ENCODE data around the gene DDX5.
"Not testable (repeated sequence)": the region's sequence is repeated elsewhere in the genome, so short reads cannot be mapped to it uniquely, and the experiment has no call there.

DDX5 gene

DNA sequence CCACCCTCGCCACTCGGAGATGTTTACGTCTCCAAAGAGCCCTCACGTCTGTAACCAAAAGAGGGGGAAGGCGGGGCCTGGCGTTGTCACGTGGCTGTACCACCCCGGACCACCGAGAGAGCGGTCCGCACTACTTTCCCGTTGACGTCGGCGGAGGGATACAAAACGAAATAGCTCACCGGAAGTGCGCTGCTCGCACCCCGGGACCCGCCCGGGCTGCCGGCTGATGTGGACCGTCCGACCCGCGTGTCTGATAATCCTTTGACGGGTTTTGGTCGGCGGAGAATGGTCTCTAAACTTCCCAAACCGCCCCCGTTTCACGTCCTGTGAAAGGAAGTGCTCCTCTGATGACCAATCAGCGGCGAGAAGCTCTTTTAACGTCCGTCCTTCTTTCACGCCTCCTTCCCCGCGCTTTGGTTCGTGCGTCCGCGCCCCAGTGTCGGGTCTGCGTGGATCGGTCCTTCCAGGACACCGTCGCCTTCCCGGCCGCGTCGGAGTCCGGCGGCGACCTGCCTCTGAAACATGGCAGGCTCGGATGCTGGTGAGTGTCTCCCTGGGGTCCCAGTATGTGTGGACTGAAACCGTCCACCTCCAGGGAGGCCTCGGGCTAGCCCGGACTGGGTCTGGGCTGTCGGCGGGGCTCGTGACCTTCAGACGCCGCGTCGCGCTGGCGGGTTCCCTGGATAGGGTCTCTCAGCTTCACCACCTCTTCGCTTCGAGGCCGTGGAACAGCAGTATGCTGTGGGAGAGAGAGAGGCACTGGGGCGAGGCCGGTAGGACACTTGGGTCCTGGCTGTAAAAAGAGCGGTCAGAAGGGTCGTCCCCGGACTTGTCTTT is 705 bp upstream of the DDX5 start, which contains the start of gene CEP95:
Gene CEP95 (plus strand): TSS at position 402 of the 837 bp plus-strand sequence. CDS start 121 bp downstream, at position 523.
- peak; percentile 99 to 100 (median 100) for DNase-seq

DNA sequence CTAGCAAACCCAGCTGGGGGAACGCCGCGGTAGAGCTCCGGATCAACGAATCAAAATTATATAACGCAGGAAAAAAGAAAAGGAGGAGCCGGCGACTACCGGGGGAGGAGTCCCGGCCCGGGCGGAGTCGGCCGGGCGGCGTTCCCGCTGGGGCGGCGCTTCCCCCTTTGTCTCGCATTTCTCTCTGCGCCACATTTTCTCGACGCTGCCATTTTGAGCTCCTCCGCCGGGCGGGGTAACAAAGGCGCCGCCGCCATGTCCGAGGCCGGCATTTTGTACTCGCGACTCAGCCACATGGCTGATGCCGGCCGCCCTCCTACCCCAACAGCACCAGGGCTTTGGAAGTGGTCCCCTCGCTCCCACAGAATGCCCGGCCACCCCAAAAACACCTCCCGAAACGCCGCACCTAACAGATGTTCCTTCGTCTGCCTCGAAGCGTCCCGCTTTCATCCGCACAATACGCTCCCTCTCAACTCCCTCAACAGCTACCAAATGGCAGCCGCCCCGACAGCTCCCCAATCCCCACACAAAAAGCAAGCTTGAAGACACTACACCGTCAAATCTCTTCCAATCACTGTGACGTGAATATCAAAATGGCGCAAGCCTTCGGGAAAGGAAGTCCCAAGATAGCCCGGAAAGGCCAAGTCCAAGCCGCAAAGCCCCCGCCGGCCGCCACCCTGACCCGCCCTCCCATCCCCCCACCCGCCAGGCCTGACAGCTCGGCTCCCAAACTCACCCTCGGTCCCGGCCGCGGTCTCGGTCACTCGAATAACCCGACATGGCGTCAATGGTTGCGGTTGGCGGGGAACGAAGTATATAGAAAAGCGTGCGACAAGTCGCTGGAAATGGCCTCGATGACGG is 519 bp downstream of the DDX5 start:
- DNase-seq = peak; percentile 63 to 87 (median 76)

DNA sequence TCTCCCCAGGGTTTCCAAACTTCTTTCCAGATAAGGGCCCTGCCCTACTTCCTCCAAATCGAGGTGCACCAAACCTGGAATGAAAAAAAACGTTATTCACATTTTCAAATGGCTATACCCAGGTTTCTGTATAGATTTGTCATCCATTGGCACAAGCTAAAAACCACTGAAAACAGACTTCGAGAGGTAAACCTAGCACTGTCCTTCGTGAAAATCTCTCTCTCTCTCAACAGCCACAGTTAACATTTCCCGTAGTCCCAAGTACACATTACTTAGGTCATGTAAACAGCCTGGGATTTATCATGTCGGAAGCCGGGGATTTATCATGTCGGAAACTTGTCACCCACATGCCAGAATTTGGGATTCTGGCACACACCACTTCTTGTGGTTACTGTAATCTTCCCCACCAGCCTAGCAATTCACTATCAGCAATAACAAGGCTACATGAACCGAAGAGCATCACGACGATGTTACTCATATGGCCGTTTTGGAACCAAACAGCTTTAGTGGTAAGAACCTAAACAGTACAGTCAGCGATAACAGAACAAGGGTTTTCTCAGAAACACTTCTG is 1.2 kb downstream of the DDX5 start:
- no peak for DNase-seq

DNA sequence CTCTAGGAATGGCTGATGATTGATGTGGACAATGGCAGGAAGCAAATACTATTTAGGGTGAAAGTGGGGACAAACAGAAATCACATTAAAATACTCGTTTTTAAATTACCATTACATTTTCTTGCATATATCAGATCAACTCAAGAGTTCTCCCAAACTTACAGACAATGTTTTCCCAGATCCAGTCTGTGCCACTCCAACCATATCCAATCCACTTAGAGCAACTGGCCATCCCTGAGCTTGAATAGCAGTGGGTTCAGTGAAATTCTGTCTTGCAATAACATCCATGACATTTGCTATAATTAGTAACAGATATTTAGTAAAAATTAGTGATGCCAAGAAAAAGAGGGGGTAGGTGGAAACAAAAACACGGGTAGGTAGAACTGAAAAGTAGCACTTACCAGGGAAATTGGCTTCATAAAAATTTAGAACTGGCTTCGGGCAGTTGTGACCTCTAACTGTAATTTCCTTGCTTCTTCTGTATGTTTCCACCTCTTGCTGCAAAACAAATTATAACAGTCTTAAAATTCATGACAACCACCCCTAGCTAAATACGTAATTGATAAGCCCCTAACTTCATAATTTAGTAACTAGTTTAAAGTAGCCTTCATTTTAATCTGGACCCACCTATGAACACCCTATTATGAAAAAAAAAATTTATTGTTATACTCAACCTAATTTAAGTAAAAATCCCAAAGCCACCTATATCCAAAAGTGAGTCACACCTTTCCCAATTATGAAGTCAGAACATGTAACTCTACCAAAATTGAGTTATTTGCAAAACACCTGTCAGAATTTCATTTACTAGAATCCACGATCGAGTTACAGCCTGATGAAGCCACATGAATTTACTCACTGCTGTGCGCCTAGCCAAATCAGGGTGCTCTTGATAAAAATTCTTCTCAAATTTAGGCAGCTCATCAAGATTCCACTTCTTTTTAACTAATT is 2.0 kb downstream of the DDX5 start:
- DNase-seq = no peak

DNA sequence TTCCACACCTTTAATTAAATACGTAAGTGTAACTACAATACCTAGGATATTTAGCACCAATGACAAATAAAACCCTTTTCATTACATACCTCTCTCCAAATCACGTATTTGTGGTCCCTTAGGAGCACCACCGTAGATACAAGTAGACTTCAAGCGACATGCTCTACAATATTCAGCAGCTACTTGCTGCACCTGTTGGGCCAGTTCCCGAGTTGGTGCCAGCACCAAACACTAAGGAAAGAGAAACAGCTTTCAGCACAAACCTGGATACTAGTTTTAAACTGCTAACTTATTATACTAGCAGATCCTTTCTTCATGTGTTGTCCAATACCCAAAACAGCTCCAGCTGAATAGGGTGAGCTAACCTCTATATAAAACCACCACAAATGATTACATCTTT is 2.7 kb downstream of the DDX5 start:
- no peak for DNase-seq

DNA sequence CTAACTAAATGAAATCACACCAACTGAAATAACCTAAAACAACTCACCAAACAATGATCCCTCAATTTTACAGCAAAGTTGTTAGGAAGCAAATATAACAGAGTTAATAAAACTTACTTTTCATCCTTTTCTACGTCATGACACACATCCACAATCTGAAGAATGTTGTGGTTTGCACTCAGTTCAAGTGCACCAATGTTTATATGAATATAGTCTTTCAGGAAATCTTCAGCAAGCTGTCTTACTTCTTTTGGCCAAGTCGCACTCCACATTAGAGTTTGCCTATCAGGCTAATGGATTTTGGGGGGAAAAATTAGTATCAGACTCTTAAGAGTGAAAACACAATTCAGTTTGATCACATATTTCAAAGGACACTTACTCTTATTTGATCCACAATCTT is 3.3 kb downstream of the DDX5 start:
- DNase-seq = no peak

DNA sequence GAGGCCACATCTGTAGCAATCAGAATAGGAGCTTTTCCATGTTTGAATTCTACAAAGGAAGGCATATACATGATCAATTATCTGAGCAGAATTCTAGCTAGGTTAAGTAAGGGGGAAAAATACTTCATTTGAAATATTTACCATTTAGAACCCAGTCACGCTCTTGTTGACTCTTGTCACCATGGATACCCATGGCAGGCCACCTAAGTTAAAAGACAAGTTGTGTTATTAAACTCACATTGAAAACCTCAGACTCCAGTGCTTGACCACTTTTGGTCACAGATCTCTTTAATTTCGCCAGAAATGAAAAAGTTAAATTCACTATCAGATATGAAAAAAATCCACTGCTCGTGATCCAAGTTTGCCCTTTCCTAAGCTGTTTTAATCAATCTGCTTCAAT is 4.1 kb downstream of the DDX5 start:
- no peak for DNase-seq

DNA sequence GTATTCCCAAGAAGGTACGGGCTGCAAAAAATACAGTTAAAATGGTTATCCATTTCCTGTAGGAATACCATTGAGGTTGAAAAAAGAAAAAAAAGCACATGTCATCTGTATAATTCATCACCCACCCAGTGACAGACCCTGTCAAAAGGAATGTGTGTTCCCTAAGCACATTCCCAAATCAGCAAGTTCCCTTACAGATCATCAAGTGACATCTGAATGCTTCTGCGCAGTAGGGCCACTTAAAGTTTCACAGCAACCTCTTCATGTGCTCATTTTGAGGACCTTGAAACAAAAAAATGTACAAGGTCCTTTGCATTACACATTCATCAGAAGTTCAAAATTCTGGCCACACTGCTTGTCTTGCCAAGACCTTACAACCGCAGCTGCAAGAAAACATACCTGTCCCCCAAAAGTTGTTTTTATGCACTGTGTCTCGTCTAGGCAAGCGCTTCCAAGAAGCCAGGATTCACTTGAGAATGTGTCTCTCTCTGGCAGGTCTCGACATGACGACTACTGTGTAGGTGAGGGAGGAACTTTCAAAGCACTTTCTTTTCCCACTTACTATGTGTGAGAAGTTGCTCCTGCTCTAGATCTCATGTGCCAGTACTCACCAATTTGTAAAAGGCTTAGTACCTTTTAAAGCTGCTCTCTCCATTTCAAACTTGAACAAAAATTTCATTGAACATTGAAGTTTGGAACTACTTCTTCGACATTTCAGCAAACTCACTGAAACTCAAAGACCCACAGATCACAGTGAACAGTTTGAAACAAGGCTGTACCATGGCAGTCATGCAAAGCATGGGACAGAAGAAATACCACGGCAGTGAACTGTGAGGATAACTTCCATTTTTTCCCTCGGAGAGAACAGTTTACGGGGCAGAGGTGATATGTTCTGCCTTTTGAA is 5.0 kb downstream of the DDX5 start:
- DNase-seq = no peak

DNA sequence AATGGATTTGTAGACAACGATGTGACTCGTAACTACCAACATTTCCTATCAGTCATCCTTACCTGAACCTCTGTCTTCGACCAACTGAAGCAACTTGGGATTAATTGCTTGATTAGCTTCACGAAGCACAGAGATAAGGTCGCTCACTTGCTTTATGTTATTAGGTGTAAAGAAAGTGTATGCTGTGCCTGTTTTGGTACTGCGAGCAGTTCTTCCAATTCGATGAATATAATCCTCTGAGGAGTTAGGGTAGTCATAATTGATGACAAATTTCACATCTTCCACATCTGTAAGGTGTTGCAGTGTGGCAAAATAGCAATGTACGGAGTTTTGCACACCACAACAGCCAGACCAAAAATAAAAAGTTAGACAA is 5.6 kb downstream of the DDX5 start:
- no peak for DNase-seq

DNA sequence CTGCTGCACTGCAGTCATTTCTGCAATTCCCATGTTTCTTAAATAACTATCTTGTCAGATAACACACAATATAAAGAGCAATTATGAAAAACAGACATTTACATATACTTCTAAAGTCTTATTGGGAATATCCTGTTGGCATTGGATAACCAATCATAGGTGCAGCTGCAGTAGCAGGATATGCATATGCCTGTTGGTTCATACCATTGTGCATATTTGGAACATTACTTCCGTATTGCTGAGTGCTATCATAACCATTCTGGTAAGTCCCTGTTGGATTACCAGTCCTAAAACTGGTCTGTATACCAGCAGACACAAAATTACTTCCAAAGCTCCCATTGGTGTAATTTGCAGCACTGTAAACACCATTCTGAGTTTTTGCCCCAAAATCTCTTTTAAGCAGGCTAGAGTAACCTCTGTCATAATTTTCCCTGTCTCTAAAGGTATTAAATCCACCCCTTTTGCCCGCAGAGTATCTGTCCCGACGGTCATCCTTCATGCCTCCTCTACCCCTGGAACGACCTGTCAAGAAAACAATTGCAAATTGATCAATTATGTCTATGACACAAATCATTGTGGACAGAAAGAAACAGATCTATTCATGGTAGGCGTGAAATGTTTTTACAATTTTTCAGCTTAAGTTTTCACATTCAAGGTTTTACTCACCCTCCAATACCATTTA is 6.1 kb downstream of the DDX5 start:
- no peak for DNase-seq

DNA sequence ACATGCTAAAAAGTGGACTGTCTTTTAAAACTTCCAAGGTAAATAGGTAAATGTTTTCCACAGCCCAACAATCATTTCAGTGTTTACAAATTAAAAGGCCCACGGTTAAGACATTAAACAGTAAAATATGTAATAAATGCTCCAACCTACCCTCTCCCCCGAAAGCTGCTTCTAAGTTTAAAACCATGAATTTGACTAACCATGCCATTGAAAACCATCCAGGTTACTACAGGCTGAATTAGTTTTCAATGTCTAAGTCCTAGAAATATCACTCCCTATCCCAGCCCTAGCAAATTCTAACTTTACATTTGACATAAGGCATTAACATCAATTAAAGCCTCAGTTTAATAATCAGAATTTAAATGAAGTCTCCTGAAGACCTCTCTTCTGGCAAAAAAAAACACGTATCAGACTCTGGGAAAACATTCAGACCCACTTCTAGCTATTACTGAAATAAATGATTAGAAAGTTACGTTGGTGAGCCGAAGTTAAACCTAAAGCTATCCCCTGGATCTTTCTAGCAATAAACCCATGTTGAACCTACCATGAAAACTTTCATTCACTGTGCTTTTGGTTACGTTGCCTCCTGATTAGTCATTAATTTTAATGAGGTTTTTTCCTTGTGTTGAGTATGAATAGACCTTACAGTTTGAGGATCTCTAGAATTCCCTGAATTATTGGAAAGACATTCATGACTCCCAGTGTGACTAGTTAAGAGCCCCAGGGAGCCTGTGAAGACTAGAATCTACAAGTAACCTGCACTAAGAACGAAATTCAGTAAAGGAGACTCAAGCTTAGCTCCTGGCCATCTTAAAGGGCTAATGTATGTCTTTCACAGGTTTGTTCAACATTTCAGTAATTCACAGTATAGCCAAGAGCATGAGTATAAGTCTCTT is 7.5 kb downstream of the DDX5 start:
- DNase-seq = no peak

DNA sequence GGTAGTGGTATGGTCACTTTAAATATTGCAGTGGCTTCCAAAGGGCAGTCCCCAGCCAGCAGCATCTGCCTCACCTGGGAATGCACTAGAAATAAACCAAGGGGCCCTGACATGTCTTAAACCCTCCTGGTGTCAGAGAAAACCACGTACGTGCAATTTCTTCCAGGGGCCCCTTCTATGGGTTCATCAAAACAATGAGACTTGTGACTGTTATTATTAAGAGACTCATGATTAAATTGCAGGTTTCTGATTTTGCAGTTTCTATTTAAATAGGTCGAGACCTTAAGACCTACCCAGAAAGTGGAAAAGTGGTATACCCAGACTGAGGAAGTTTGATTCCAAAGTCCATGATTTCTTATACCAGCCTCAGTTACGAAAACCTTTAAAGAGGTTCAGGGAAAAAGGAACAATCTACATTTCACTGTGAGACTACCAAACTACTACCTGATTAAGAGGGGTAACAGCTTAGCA is 8.5 kb downstream of the DDX5 start:
- no peak for DNase-seq

DNA sequence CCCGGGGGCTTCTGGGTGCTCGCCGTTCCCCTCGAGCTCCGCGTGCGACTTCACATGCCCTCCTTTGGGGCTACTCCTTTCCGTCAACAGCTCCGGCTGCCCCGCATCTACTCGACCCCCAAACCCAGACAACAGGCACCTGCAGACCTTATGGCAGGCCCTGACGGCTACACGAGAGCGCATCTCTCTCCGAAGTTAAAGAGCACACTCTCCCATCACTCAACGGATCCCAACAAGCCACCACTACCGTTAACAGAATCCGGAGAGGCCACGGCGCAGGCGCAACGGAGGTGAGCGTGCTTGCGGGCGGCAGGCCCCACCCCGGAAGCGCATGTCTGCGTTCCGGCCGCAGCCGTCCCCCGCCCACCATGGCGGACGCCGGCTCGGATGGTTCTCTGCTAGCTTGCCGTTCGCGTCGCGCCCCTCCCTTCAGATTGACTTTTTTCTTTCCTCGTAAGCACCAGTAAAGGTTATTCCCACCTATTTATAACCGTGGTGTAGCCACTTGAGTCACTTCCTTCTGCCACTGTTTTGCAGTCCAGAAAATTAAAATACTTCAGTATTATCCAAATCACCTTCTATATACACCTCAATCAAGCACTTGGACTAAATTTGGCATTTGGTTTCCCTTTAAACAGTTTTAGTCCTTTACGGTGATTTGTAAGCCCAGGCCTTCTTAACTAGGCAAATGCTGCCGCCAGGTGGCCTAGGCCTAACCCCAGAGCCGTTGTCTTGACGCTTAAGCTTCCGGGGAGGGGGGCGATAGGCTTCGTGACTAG is 9.1 kb downstream of the DDX5 start, which contains the start of gene POLG2:
Gene POLG2 (minus strand): TSS at position 269 of the 779 bp plus-strand sequence. CDS start 86 bp downstream, at position 183.
- DNase-seq = peak; percentile 81 to 94 (median 92)

DNA sequence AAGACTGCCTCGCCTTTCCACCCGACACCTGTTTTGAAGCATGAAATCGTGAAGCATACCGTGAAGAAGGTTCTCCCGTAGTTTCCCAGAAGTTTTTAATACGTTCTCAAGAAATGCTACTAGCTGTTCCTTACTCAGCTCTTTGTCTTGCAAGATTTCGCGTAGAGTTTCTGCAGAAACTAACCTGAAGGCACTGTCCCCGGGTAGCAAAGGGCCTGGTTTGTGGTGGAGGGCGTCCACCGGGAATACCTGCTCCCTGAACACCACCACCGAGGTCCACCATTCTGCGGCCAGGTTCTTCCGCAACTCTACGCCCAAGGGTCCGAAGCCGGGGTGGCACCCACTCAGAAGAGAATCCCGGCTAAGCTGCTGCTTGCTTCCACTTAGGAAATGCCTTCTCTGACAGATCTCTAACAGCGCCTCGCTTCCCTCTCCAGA is 9.7 kb downstream of the DDX5 start:
- DNase-seq = no peak

DNA sequence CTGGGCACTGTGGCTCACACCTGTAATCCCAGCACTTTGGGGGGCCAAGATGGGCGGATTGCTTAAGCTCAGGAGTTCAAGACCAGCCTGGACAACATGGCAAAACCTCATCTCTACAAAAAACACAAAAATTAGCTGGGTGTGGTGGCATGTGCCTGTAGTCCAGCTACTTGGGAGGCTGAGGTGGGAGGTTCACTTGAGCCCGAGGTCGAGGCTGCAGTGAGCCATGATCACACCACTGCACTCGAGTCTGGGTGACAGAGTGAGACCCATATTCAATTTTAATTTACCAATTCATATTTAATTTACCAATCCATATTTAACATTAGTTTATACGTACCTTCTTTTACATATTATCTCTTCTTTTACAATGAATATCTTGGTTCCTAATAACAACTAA is 10.8 kb downstream of the DDX5 start:
- DNase-seq = not testable (repeated sequence)

DNA sequence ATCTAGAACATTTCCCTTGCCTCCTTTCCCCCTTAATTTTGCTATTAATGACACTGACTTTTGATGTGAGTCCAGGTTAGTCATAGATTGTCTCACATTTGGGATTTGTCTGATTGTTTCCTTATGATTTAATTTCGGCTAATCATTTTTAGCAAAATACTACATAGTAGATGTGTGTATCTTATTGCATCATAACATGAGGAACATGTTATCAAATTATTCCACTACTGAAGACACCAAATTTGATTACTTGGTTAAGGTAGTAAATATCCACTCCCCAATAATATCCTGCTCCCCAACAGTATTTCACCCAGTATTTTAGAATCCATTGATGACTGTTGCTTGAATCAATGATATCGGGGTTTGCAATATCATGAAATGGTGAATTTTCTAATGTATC is 12.0 kb downstream of the DDX5 start:
- DNase-seq = no peak

DNA sequence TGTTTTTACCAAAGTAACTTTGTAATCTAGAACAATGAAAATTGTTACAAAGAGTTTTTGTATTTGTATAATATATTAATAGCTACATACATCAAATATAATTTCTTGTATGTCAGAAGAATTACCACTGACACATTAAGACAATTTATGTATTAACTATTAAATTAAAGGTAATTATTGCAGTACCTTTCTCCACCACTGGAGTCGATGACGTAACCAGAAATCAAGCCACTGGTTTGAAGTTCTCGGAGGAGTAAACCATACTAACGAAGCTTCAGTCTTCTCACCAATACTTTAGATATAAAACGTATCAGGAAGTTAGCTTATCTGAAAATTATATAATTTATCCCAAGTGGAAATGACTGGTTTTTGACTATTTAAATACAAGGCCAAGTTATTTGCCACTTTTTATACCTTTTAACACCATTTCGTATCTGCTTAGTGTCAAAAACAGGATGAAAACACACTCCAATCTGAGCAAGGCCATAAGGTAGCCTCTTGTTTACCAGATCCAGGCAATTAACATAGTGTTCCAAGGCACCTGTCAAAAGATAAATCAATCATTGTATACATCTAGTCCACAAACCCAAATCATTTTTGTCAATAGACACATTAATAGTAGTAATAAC is 13.5 kb downstream of the DDX5 start:
- no peak for DNase-seq

DNA sequence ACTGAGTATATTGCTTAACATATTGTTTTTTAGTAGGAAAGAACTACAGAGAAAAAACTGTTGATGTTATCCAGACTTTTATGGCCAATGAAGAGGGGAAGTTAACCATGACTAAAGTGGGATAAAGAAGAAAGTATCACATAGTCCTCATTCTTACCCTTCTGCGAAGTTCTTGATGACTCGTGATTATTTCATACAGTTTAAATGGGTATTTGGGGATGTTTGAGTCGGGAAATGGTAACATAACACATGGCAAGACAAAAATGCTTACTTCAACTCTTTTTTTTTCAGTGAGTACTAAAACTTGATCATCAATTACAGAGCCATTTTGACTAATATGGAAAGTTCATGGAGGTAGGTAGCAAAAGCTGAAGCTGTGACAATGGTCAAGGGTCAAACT is 14.1 kb downstream of the DDX5 start:
- no peak for DNase-seq
